Kidney (tissue), 14 donors: ENCODE results near the gene TFG. TPM values are rescaled to one million over a fixed set of nuclear protein-coding genes. Genes with fewer than 3 reads are reported as not detected.

Experiments
- DNase-seq, 5 donors: peaks; one replicate each; pipeline ENCODE4 v3.0.0-alpha.2; 2013 to 2020
- FAIRE-seq: peaks from 2 replicates; lab custom pipeline; 2012; peaks lifted over from hg19 to GRCh38; lab: Jason Lieb, UNC
- H3K27ac ChIP-seq, 2 donors: one replicate each; pipeline ENCODE4 v1.7.0; 2013; ENCODE audit warnings: low read depth in 2 of 2, low read length in 2 of 2, inconsistent platforms in 1 of 2
- H3K27me3 ChIP-seq: one replicate; pipeline ENCODE4 v1.7.1; 2013; ENCODE audit warnings: low read length, inconsistent platforms; ENCODE audit not compliant: control insufficient read depth, insufficient read depth
- H3K36me3 ChIP-seq, 3 donors: one replicate each; pipeline versions ENCODE4 v1.7.0 to v1.7.1; 2013; ENCODE audit warnings: low read length in 3 of 3, control low read depth in 1 of 3, inconsistent platforms in 1 of 3; ENCODE audit not compliant: insufficient read depth in 3 of 3, control insufficient read depth in 2 of 3
- H3K4me1 ChIP-seq, 3 donors: one replicate each; pipeline versions ENCODE4 v1.7.0 to v1.7.1; 2013; ENCODE audit warnings: low read length in 3 of 3, inconsistent platforms in 1 of 3, low read depth in 1 of 3; ENCODE audit not compliant: control insufficient read depth in 2 of 3, insufficient read depth in 2 of 3
- H3K4me3 ChIP-seq, 3 donors: one replicate each; pipeline versions ENCODE4 v1.7.0 to v1.8.1; 2013; ENCODE audit warnings: low read length in 3 of 3, control low read depth in 1 of 3, inconsistent platforms in 1 of 3
- H3K9ac ChIP-seq, 3 donors: one replicate each; pipeline versions ENCODE4 v1.7.0 to v1.7.1; 2013; ENCODE audit warnings: low read length in 3 of 3, control low read depth in 1 of 3, inconsistent platforms in 1 of 3
- H3K9me3 ChIP-seq, 3 donors: one replicate each; pipeline versions ENCODE4 v1.7.0 to v1.7.1; 2013; ENCODE audit warnings: low read length in 3 of 3, control low read depth in 1 of 3, inconsistent platforms in 1 of 3; ENCODE audit not compliant: control insufficient read depth in 2 of 3, insufficient read depth in 1 of 3
- intact Hi-C: fragments of 100-400 bp; cut with DNase I; formaldehyde crosslinking; loops from one replicate; pipeline ENCODE4 v1.11.1; 2022
- polyA plus RNA-seq: library from polyadenylated mRNA; stranded (reverse); fragments of 350-450 nt; fragmentation: Illumina TruSeq; extraction: RNeasy Lipid Tissue Mini Kit (QIAGEN cat#74804); gene quantifications from one replicate; pipeline ENCODE4 v1.2.3, GENCODE V29; 2014; ENCODE audit warnings: low read depth, low replicate concordance; ENCODE audit not compliant: insufficient read depth
- total RNA-seq: library from RNA; stranded (reverse); fragmentation: NEBNext Ultra II Directional; extraction: Animal tissue kit (Norgen Biotek cat#: 25700); gene quantifications from one replicate; pipeline ENCODE4 v1.2.1, GENCODE V29; 2021
- TF ChIP-seq, protein P1 (sequence below): IDR thresholded peaks from 3 replicates; pipeline ENCODE4 v1.5.1; 2012; ENCODE audit warnings: mild to moderate bottlenecking, moderate library complexity, borderline replicate concordance; ENCODE audit not compliant: insufficient read depth; ENCODE audit errors: extremely low read depth
- donor health status: control.
- donor health status: control.
- donor health status: control.
- donor health status: control.
- donor health status: control.
- donor health status: DM: yes; HTN: yes; CAD: no.
- donor health status: Normal renal cell carcinoma (clear cell type).

TFG gene
- total and polyA plus RNA-seq, 2 donors from 2014 or later = 84.8 to 86.2 TPM

DNA sequence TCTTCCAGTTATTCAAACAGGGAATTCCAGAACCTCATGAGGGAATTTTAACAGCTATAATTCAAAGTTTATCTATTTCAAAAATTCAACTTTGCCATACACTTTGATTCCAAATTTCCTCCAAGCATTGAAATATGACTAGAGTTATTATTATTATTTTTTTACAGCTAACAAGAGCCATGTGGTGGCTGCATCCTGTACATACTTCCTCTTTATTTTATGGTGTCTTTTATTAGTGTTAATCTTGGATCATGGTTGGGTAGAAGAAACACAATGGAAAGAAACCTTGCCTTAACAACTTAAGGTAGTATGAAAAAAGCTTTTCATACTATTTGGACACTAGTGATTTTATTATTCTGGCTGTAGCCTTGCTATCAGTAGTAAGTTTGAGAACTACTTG is 52.7 kb downstream of the TFG start:
- FAIRE-seq (no peak), DNase-seq (peak in 1 of 5 donors; percentile 44)
- H3K9me3 ChIP-seq = no peaks in the 10 kb centered on the region
- H3K9ac ChIP-seq = no peak overlapping the region
- H3K4me1 ChIP-seq = peaks cover 0 to 4% (median 0%) of the 10 kb centered on the region in 3 donors
- H3K27ac ChIP-seq = no peak overlapping the region
- no peaks in the 10 kb centered on the region for H3K27me3 ChIP-seq
- no peaks in the 10 kb centered on the region for H3K36me3 ChIP-seq
- TF ChIP-seq, protein P1, sequence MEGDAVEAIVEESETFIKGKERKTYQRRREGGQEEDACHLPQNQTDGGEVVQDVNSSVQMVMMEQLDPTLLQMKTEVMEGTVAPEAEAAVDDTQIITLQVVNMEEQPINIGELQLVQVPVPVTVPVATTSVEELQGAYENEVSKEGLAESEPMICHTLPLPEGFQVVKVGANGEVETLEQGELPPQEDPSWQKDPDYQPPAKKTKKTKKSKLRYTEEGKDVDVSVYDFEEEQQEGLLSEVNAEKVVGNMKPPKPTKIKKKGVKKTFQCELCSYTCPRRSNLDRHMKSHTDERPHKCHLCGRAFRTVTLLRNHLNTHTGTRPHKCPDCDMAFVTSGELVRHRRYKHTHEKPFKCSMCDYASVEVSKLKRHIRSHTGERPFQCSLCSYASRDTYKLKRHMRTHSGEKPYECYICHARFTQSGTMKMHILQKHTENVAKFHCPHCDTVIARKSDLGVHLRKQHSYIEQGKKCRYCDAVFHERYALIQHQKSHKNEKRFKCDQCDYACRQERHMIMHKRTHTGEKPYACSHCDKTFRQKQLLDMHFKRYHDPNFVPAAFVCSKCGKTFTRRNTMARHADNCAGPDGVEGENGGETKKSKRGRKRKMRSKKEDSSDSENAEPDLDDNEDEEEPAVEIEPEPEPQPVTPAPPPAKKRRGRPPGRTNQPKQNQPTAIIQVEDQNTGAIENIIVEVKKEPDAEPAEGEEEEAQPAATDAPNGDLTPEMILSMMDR = no peak
- H3K4me3 ChIP-seq = no peak overlapping the region
- intact Hi-C loops = no loop called here

- TF ChIP-seq, protein P1 = no peak
Observed at GRCh38 chr3:100765437-100765975, 56.2 kb downstream of the TFG start.

GRCh38 chr3:100766069-100766468 is 56.8 kb downstream of the TFG start:
- TF ChIP-seq, protein P1 = no peak
- H3K27me3 ChIP-seq = no peaks in the 10 kb centered on the region
- no peak for FAIRE-seq
- no peaks in the 10 kb centered on the region for H3K36me3 ChIP-seq
- H3K4me1 ChIP-seq = peaks cover 0 to 2% (median 0%) of the 10 kb centered on the region in 3 donors
- H3K4me3 ChIP-seq = no peak overlapping the region
- intact Hi-C loops = no loop called here
- no peak overlapping the region for H3K9ac ChIP-seq
- no peak overlapping the region for H3K27ac ChIP-seq
- H3K9me3 ChIP-seq = no peaks in the 10 kb centered on the region
- DNase-seq = no peak

More at GRCh38 chr3:100765437-100765975, 56.2 kb downstream of the TFG start:
- intact Hi-C loops = no loop called here
- no peak overlapping the region for H3K27ac ChIP-seq
- peaks cover 0 to 2% (median 0%) of the 10 kb centered on the region in 3 donors for H3K4me1 ChIP-seq
- no peaks in the 10 kb centered on the region for H3K9me3 ChIP-seq
- FAIRE-seq (no peak), DNase-seq (no peak)
- H3K9ac ChIP-seq = no peak overlapping the region
- H3K36me3 ChIP-seq = no peaks in the 10 kb centered on the region
- no peaks in the 10 kb centered on the region for H3K27me3 ChIP-seq
- H3K4me3 ChIP-seq = no peak overlapping the region

DNA sequence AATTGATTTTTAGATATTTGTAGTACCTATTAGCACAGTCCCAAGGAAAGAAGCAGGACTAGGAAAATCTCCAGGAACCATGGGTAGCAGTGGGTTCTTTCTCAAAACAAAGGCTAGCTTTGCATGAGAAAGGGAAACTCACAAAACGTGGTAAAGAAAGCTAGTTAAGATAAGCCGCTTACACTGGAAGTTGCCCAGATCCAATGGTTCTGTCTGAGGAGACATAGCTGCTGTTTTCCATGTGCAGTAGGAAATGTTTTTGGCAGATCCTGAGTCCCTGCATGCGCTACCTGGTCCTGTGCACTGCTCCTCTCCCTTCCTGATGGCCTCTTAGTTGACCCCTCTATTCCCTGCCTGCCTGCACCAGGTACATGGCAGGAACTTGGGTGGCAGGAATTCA is 60.4 kb downstream of the TFG start:
- no peak overlapping the region for H3K27ac ChIP-seq
- no peaks in the 10 kb centered on the region for H3K36me3 ChIP-seq
- FAIRE-seq (no peak), DNase-seq (no peak)
- H3K9ac ChIP-seq = no peak overlapping the region
- TF ChIP-seq, protein P1 = no peak
- H3K4me1 ChIP-seq = no peaks in the 10 kb centered on the region
- H3K4me3 ChIP-seq = no peak overlapping the region
- H3K9me3 ChIP-seq = no peaks in the 10 kb centered on the region
- H3K27me3 ChIP-seq = no peaks in the 10 kb centered on the region
- intact Hi-C loops = no loop called here
